ENCODE measurements around the gene IGSF9B.

The IGSF9B gene

GRCh38 chr11:133982151-133982550 lies 25.4 kb upstream of the IGSF9B start:
- H3K27me3 Mint-ChIP-seq (ENCODE audit: low read depth), result peaks cover 36% of the 10 kb centered on the region
- no peak overlapping the region for H3K4me3 Mint-ChIP-seq
- TF ChIP-seq CTCF (IDR thresholded peaks at IDR 0.05; ENCODE audit: unreplicated experiment in 3 of 3), result no peak
- peaks cover 2% of the 10 kb centered on the region for H3K9me3 Mint-ChIP-seq
- no peak overlapping the region for H3K27ac Mint-ChIP-seq
- peaks cover 12% of the 10 kb centered on the region for H3K4me1 Mint-ChIP-seq
- no peaks in the 10 kb centered on the region for H3K36me3 Mint-ChIP-seq (ENCODE audit: low read depth)

- peaks cover under 1% of the 10 kb centered on the region for H3K9me3 Mint-ChIP-seq
- H3K4me1 Mint-ChIP-seq, result peaks cover 3% of the 10 kb centered on the region
- peaks cover 39% of the 10 kb centered on the region for H3K27me3 Mint-ChIP-seq (ENCODE audit: low read depth)
- no peak overlapping the region for H3K27ac Mint-ChIP-seq
- no peaks in the 10 kb centered on the region for H3K36me3 Mint-ChIP-seq (ENCODE audit: low read depth)
- TF ChIP-seq CTCF (IDR thresholded peaks at IDR 0.05; ENCODE audit: unreplicated experiment in 3 of 3), result no peak
- H3K4me3 Mint-ChIP-seq, result no peak overlapping the region
These were observed 24.4 kb upstream of the IGSF9B start for GRCh38 chr11:133981156-133981555.

GRCh38 chr11:133980665-133981064 lies 23.9 kb upstream of the IGSF9B start:
- Mint-ChIP-seq H3K9me3 (no peaks in the 10 kb centered on the region), H3K4me1 (no peaks in the 10 kb centered on the region), H3K4me3 (no peak overlapping the region), H3K36me3 (ENCODE audit: low read depth) (no peaks in the 10 kb centered on the region), H3K27me3 (ENCODE audit: low read depth) (peaks cover 44% of the 10 kb centered on the region), H3K27ac (no peak overlapping the region)
- TF ChIP-seq CTCF (IDR thresholded peaks at IDR 0.05; ENCODE audit: unreplicated experiment in 3 of 3), result no peak

GRCh38 chr11:133978794-133979193 lies 22.0 kb upstream of the IGSF9B start:
- H3K4me1 Mint-ChIP-seq, result no peaks in the 10 kb centered on the region

GRCh38 chr11:133977067-133977677 lies 20.4 kb upstream of the IGSF9B start:
- Mint-ChIP-seq H3K9me3 (no peaks in the 10 kb centered on the region), H3K27me3 (ENCODE audit: low read depth) (peaks cover 63% of the 10 kb centered on the region), H3K36me3 (ENCODE audit: low read depth) (no peaks in the 10 kb centered on the region), H3K4me1 (no peaks in the 10 kb centered on the region), H3K4me3 (no peak overlapping the region), H3K27ac (no peak overlapping the region)
- no peak for TF ChIP-seq CTCF (IDR thresholded peaks at IDR 0.05; ENCODE audit: unreplicated experiment in 3 of 3)

More at GRCh38 chr11:133978794-133979193, 22.0 kb upstream of the IGSF9B start:
- H3K36me3 Mint-ChIP-seq (ENCODE audit: low read depth), result no peaks in the 10 kb centered on the region
- peaks cover 58% of the 10 kb centered on the region for H3K27me3 Mint-ChIP-seq (ENCODE audit: low read depth)
- TF ChIP-seq CTCF (IDR thresholded peaks at IDR 0.05; ENCODE audit: unreplicated experiment in 3 of 3), result no peak
- H3K9me3 Mint-ChIP-seq, result no peaks in the 10 kb centered on the region
- H3K4me3 Mint-ChIP-seq, result no peak overlapping the region
- no peak overlapping the region for H3K27ac Mint-ChIP-seq

- no peak for TF ChIP-seq CTCF (IDR thresholded peaks at IDR 0.05; ENCODE audit: unreplicated experiment in 3 of 3)
- H3K27ac Mint-ChIP-seq, result no peak overlapping the region
- H3K27me3 Mint-ChIP-seq (ENCODE audit: low read depth), result peaks cover 73% of the 10 kb centered on the region
- no peaks in the 10 kb centered on the region for H3K4me1 Mint-ChIP-seq
- H3K36me3 Mint-ChIP-seq (ENCODE audit: low read depth), result no peaks in the 10 kb centered on the region
- no peaks in the 10 kb centered on the region for H3K9me3 Mint-ChIP-seq
- no peak overlapping the region for H3K4me3 Mint-ChIP-seq
These were observed 18.7 kb upstream of the IGSF9B start for GRCh38 chr11:133975488-133975849.
